ENCODE results near the gene MAP7D2.
"Not testable (repeated sequence)": the region's sequence is repeated elsewhere in the genome, so short reads cannot be mapped to it uniquely, and the experiment has no call there.

MAP7D2 gene

GRCh38 chrX:20116577-20117240 lies at the start of gene MAP7D2:
Gene MAP7D2, minus strand, starts transcription at chrX:20116907. Its CDS starts 28 bp downstream, at chrX:20116879.
- DNase-seq = no peak

- DNase-seq = not testable (repeated sequence)
Observed at GRCh38 chrX:20162516-20162915, 45.8 kb upstream of the MAP7D2 start.

GRCh38 chrX:20159797-20160385 lies 43.2 kb upstream of the MAP7D2 start:
- DNase-seq = no peak

GRCh38 chrX:20151689-20152088 lies 35.0 kb upstream of the MAP7D2 start:
- no peak for DNase-seq

- no peak for DNase-seq
Observed at GRCh38 chrX:20149326-20149725, 32.6 kb upstream of the MAP7D2 start.

- no peak for DNase-seq
Observed at GRCh38 chrX:20147561-20147960, 30.9 kb upstream of the MAP7D2 start.

GRCh38 chrX:20144491-20144890 lies 27.8 kb upstream of the MAP7D2 start:
- no peak for DNase-seq

GRCh38 chrX:20143561-20143960 lies 26.9 kb upstream of the MAP7D2 start:
- peak; percentile 5 for DNase-seq

- peak; percentile 12 for DNase-seq
Observed at GRCh38 chrX:20143111-20143510, 26.4 kb upstream of the MAP7D2 start.

GRCh38 chrX:20141281-20142220 lies 24.8 kb upstream of the MAP7D2 start, which contains the start of gene EIF1AX:
Gene EIF1AX, minus strand, starts transcription at chrX:20141838. Its CDS starts 198 bp downstream, at chrX:20141640.
- DNase-seq = peak; percentile 96

GRCh38 chrX:20140420-20140819 lies 23.7 kb upstream of the MAP7D2 start:
- DNase-seq = no peak

GRCh38 chrX:20139966-20140365 lies 23.3 kb upstream of the MAP7D2 start:
- DNase-seq = no peak

- DNase-seq = no peak
Observed at GRCh38 chrX:20135944-20136343, 19.2 kb upstream of the MAP7D2 start.

- no peak for DNase-seq
Observed at GRCh38 chrX:20132666-20133065, 16.0 kb upstream of the MAP7D2 start.

- no peak for DNase-seq
Observed at GRCh38 chrX:20130357-20130756, 13.7 kb upstream of the MAP7D2 start.

GRCh38 chrX:20129547-20129946 lies 12.8 kb upstream of the MAP7D2 start:
- no peak for DNase-seq

- DNase-seq = peak; percentile 89
Observed at GRCh38 chrX:20128670-20129069, 12.0 kb upstream of the MAP7D2 start.

GRCh38 chrX:20127440-20127839 lies 10.7 kb upstream of the MAP7D2 start:
- not testable (repeated sequence) for DNase-seq

- DNase-seq = not testable (repeated sequence)
Observed at GRCh38 chrX:20126833-20127232, 10.1 kb upstream of the MAP7D2 start.

GRCh38 chrX:20124964-20125363 lies 8.3 kb upstream of the MAP7D2 start:
- no peak for DNase-seq

- peak; percentile 31 for DNase-seq
Observed at GRCh38 chrX:20118065-20118824, 1.5 kb upstream of the MAP7D2 start.

GRCh38 chrX:20116087-20116576 lies 575 bp downstream of the MAP7D2 start:
- DNase-seq = no peak

Data from hematopoietic multipotent progenitor cell treated with erythropoietin and hydrocortisone succinate and interleukin-3 and kit ligand, for 8 days (in vitro differentiated cells).